ENCODE results near the gene ZCCHC7. TPM values are rescaled to one million over a fixed set of nuclear protein-coding genes. Genes with fewer than 3 reads are reported as not detected.
"Not testable (repeated sequence)": the region's sequence is repeated elsewhere in the genome, so short reads cannot be mapped to it uniquely, and the experiment has no call there.

The ZCCHC7 gene
- total RNA-seq, 1 donor: 68.4 TPM

DNA sequence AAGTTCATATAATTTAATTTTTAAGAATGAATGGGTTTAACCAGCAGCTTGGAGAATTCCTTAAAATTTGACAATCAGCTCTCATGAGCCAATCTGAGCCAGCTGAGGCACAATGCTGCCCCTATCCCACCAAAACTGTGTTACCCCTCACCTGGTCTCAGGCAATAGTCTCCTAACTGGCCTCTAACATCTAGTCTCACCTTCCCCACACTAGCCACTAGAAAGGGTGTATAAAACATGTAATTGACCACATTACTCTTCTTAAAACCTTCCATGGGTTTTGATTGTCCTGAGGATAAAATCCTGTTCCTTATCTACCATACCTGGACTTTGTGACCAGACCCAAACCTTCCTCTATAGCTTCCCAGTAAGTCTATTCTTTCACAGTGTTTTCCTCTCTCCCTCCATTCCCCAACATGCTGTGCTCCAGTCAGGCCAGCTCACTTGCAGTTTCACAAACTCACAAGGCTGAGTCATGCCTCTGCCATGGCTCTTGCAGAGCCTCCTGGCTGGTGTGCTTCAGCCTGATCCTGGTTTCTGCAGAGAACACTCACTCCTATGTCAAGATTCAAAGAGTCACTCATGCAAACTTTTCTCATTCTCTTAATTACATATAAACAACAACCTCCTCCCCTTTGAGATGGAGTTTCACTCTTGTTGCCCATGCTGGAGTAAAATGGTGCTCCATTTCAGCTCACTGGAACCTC, 16.0 kb upstream of the ZCCHC7 start:
- no peak overlapping the region for H3K4me3 ChIP-seq (ENCODE audit: low read length)
- peaks cover 15% of the 10 kb centered on the region for H3K4me1 ChIP-seq (ENCODE audit: insufficient read depth, low read length)
- H3K9me3 ChIP-seq (ENCODE audit: low read depth, low read length): no peaks in the 10 kb centered on the region
- no peaks in the 10 kb centered on the region for H3K27me3 ChIP-seq (ENCODE audit: insufficient read depth, low read length)

DNA sequence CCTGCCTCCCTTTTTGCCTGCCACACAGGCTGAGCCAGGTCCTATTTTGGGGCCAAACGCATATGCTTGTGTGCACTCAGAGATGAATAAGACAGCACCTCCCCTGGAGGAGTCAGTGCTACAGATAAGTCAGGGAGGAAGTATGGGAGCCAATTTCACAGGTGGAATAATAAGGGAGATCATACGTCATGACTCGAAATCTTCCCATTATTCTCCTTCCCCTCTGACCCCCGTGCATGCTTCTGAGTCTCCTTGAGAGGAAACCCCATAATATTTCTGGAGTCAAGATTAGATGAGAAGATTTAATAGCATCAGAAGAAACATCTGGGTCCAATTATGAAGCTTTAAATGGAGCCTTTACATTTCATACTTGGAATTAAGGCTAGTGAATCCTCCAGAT, 15.1 kb upstream of the ZCCHC7 start:
- Histone ChIP-seq H3K4me3 (ENCODE audit: low read length) (no peak overlapping the region), H3K4me1 (ENCODE audit: insufficient read depth, low read length) (peaks cover 15% of the 10 kb centered on the region), H3K27me3 (ENCODE audit: insufficient read depth, low read length) (no peaks in the 10 kb centered on the region), H3K9me3 (ENCODE audit: low read depth, low read length) (no peaks in the 10 kb centered on the region)

DNA sequence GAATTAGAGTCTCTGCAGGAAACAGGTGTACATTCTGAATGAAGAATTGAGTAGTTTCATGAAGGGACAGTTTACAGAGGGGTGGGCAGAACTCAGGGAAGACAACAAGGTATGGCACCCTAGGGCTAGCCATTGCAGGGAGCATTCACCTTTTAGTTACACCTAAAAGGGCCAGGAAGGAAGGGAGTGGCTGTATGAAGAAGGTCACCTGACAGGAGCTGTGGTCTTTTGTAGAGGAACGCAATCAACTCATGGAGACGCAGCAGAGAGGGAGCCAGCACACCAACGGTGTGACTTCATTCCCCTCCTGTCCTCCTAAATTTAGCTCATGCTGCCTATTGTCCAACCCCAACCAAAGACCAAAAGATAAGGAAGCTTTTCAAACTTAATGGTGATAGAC, 12.7 kb upstream of the ZCCHC7 start:
- H3K9me3 ChIP-seq (ENCODE audit: low read depth, low read length): no peaks in the 10 kb centered on the region
- H3K4me3 ChIP-seq (ENCODE audit: low read length): no peak overlapping the region
- peaks cover 11% of the 10 kb centered on the region for H3K4me1 ChIP-seq (ENCODE audit: insufficient read depth, low read length)
- no peaks in the 10 kb centered on the region for H3K27me3 ChIP-seq (ENCODE audit: insufficient read depth, low read length)

DNA sequence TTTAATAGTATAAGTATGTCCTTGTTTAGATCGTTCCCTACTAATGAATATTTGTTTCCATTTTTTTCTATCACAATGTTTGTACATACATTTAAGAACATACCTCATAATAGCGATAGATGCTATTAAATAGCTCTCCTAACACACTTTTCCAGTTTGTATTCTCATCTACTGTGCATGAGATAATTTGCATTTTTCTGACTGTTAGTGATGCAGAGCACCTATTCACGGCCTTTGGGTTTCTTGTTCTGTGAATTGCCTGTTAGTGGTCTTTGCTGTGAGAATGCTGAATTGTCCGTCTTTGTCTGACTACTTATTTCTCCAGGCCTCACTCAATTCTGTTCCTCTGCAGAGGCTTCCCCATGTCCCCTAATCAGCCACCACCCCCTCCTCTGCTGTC, 5.9 kb upstream of the ZCCHC7 start:
- H3K4me1 ChIP-seq (ENCODE audit: insufficient read depth, low read length); H3K4me3 ChIP-seq (ENCODE audit: low read length); H3K9me3 ChIP-seq (ENCODE audit: low read depth, low read length); H3K27me3 ChIP-seq (ENCODE audit: insufficient read depth, low read length): not testable (repeated sequence)

DNA sequence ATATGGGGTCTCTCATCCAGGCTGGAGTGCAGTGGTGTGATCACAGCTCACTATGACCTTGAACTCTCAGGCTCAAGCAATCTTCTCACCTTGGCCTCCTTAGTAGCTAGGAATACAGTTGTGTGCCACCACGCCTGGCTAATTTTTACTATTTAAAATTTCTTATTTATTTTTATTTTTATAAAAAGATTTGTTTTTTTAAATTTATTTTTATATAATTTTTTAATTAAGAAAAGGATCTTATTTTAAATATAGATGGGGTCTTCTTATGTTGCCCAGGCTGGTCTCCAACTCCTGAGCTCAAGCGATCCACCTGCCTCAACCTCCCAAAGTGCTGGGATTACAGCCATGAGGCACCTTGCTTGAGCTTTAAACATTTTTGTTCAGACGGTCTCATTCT, 2.4 kb upstream of the ZCCHC7 start:
- Histone ChIP-seq H3K4me3 (ENCODE audit: low read length) (no peak overlapping the region), H3K27me3 (ENCODE audit: insufficient read depth, low read length) (no peaks in the 10 kb centered on the region), H3K9me3 (ENCODE audit: low read depth, low read length) (no peaks in the 10 kb centered on the region), H3K4me1 (ENCODE audit: insufficient read depth, low read length) (peaks cover 17% of the 10 kb centered on the region)

DNA sequence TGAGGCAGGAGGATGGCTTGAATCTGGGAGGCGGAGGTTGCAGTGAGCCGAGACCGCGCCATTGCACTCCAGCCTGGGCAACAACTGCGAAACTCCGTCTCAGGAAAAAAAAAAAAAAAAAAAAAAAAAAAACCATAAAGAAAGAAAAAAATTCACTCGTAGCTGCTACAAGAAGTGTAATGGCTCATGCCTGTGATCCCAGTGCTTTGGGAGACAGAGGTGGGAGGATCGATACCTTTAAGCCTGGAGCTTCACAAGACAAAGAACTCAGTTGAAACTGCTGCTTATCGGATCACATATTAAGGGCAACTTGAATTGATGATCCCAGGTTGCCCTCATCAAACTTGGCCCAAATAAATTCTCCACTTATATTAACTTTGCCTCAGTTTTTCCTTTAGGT, 1.0 kb upstream of the ZCCHC7 start:
- Histone ChIP-seq H3K4me1 (ENCODE audit: insufficient read depth, low read length) (peaks cover 17% of the 10 kb centered on the region), H3K4me3 (ENCODE audit: low read length) (no peak overlapping the region), H3K27me3 (ENCODE audit: insufficient read depth, low read length) (no peaks in the 10 kb centered on the region), H3K9me3 (ENCODE audit: low read depth, low read length) (no peaks in the 10 kb centered on the region)

DNA sequence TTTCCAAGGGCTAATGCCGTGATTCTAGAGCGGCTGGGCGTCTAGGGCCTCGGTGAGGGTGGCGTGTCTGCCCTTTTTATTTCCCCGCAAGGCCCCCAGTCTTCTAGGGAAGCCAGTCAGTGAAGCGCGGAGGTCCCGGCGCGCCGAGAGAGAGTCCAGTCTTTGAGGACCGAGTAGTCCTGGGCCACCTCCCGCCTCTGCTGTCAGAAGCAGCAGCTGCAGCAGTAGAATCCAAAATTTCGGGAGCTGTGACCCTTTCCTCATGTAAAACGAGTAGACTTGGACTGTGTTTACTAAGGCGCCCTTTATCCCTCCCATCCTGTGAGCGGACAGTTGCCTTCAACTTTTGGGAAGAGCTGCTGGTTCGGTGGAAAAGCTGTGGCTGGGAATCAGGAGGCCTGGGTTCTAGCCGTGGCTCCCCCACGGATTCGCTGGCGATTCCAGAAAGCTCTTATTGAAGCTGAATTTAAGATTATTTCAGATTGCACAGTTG, 515 bp downstream of the ZCCHC7 start:
- not testable (repeated sequence) for H3K27me3 ChIP-seq (ENCODE audit: insufficient read depth, low read length); H3K9me3 ChIP-seq (ENCODE audit: low read depth, low read length)
- Histone ChIP-seq H3K4me3 (ENCODE audit: low read length) (peak overlapping the region; percentile 96), H3K4me1 (ENCODE audit: insufficient read depth, low read length) (peaks cover 21% of the 10 kb centered on the region)

DNA sequence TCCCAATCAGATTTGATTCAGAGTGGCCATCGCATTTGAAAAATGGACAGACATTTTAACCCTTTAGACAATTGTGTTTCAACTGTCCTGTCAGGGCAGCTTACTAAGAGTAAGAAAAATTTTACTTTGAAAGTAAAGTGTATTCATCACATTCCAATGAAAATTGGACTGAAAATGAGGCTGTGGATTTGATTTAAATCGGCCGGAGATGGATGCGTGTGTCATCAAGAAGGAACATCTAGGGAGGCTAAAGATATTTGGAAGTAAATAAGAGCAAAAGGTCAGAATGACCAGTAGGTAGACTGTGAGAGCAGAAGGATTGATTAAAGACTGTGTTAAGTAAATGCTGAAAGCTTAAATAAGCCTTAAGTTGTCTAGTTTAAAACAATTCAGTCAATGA, 1.5 kb downstream of the ZCCHC7 start:
- Histone ChIP-seq H3K9me3 (ENCODE audit: low read depth, low read length) (no peaks in the 10 kb centered on the region), H3K4me3 (ENCODE audit: low read length) (no peak overlapping the region), H3K4me1 (ENCODE audit: insufficient read depth, low read length) (peaks cover 28% of the 10 kb centered on the region), H3K27me3 (ENCODE audit: insufficient read depth, low read length) (no peaks in the 10 kb centered on the region)

DNA sequence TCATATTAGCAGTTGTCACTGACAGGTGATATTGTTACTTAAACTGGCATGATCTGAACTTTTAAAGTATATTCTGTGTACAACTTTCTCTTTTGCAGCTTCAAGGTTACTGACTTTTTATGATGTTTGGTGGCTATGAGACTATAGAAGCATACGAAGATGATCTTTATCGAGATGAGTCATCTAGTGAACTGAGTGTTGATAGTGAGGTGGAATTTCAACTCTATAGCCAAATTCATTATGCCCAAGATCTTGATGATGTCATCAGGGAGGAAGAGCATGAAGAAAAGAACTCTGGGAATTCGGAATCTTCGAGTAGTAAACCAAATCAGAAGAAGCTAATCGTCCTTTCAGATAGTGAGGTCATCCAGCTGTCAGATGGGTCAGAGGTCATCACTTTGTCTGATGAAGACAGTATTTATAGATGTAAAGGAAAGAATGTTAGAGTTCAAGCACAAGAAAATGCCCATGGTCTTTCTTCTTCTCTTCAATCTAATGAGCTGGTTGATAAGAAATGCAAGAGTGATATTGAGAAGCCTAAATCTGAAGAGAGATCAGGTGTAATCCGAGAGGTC, 5.9 kb downstream of the ZCCHC7 start:
- Histone ChIP-seq H3K27me3 (ENCODE audit: insufficient read depth, low read length) (no peaks in the 10 kb centered on the region), H3K4me1 (ENCODE audit: insufficient read depth, low read length) (peaks cover 28% of the 10 kb centered on the region), H3K9me3 (ENCODE audit: low read depth, low read length) (no peaks in the 10 kb centered on the region), H3K4me3 (ENCODE audit: low read length) (no peak overlapping the region)

- Histone ChIP-seq H3K4me3 (ENCODE audit: low read length) (no peak overlapping the region), H3K4me1 (ENCODE audit: insufficient read depth, low read length) (peaks cover 24% of the 10 kb centered on the region), H3K27me3 (ENCODE audit: insufficient read depth, low read length) (no peaks in the 10 kb centered on the region), H3K9me3 (ENCODE audit: low read depth, low read length) (no peaks in the 10 kb centered on the region)
These were observed 6.6 kb downstream of the ZCCHC7 start for GRCh38 chr9:37127018-37127417.

DNA sequence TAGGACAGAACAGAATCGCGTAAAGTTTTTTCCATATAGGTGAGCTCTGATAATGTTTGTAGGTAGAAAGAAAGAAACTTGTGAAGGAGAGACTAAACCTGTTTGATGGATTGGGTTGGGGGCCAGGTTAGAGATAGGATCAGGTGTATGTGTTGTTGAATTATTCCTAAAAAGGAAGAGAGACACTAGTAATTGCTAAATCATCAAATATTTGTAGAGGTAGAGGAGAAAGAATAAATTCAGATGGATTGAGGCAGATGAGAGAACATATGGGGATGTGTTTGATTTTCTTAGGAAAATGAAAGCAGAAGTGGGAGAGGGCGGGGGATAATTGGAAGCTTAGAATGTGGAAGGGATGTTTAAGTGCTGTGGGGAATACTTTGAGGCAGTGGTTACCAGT, 7.7 kb downstream of the ZCCHC7 start:
- Histone ChIP-seq H3K4me1 (ENCODE audit: insufficient read depth, low read length) (peaks cover 24% of the 10 kb centered on the region), H3K9me3 (ENCODE audit: low read depth, low read length) (no peaks in the 10 kb centered on the region), H3K4me3 (ENCODE audit: low read length) (no peak overlapping the region)

DNA sequence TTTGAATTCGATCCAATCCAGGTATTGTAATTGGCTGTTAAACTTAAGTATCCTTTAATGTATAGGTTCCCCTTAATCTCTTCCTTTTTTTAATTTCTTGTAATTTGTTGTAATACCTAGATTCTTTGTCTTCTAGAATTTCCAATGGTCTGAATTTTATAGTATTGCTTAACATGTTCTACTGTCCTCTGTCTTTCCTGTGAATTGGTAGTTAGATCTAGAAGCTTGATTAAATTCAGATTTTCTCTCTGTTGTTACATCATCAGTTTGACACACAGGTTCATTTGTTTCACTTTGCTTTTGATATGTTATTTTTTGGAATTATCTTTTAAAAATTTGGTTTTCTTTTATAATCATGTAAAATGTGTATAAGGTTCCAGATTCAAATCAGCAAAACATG, 13.8 kb downstream of the ZCCHC7 start:
- Histone ChIP-seq H3K27me3 (ENCODE audit: insufficient read depth, low read length) (no peaks in the 10 kb centered on the region), H3K4me3 (ENCODE audit: low read length) (no peak overlapping the region), H3K9me3 (ENCODE audit: low read depth, low read length) (no peaks in the 10 kb centered on the region), H3K4me1 (ENCODE audit: insufficient read depth, low read length) (peaks cover 6% of the 10 kb centered on the region)

More for the DNA sequence above, 7.7 kb downstream of the ZCCHC7 start:
- H3K27me3 ChIP-seq (ENCODE audit: insufficient read depth, low read length): no peaks in the 10 kb centered on the region

- H3K4me1 ChIP-seq (ENCODE audit: insufficient read depth, low read length): peaks cover 7% of the 10 kb centered on the region
- H3K27me3 ChIP-seq (ENCODE audit: insufficient read depth, low read length): no peaks in the 10 kb centered on the region
- no peaks in the 10 kb centered on the region for H3K9me3 ChIP-seq (ENCODE audit: low read depth, low read length)
- H3K4me3 ChIP-seq (ENCODE audit: low read length): no peak overlapping the region
These were observed 20.6 kb downstream of the ZCCHC7 start for GRCh38 chr9:37141015-37141414.

DNA sequence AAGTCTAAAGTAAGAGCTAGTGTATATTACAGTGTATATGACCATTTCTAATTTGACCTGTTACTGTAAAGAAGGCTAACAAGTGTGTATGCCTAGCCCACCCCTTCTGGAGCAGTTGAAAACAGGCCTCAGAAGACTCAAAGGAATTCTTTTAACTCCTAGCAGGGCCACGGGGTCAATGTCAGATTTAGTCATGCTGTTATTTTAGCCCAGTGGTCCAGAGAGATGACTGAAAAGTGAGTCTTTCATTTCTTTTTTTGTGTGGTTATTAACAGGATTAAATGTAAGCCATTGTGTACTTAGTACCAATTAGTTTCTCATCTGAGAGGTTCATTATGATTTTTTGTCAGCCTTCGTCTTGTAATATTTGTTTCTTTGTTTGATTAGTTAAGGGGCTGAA, 24.4 kb downstream of the ZCCHC7 start:
- Histone ChIP-seq H3K27me3 (ENCODE audit: insufficient read depth, low read length) (no peaks in the 10 kb centered on the region), H3K4me1 (ENCODE audit: insufficient read depth, low read length) (peaks cover 8% of the 10 kb centered on the region), H3K9me3 (ENCODE audit: low read depth, low read length) (no peaks in the 10 kb centered on the region), H3K4me3 (ENCODE audit: low read length) (no peak overlapping the region)

GRCh38 chr9:37146410-37146809, 26.0 kb downstream of the ZCCHC7 start:
- Histone ChIP-seq H3K9me3 (ENCODE audit: low read depth, low read length) (no peaks in the 10 kb centered on the region), H3K27me3 (ENCODE audit: insufficient read depth, low read length) (no peaks in the 10 kb centered on the region), H3K4me1 (ENCODE audit: insufficient read depth, low read length) (peaks cover 9% of the 10 kb centered on the region), H3K4me3 (ENCODE audit: low read length) (no peak overlapping the region)

GRCh38 chr9:37148181-37148580, 27.8 kb downstream of the ZCCHC7 start:
- Histone ChIP-seq H3K4me1 (ENCODE audit: insufficient read depth, low read length) (peaks cover 9% of the 10 kb centered on the region), H3K4me3 (ENCODE audit: low read length) (no peak overlapping the region), H3K27me3 (ENCODE audit: insufficient read depth, low read length) (no peaks in the 10 kb centered on the region), H3K9me3 (ENCODE audit: low read depth, low read length) (no peaks in the 10 kb centered on the region)

Data from mononuclear cell (primary cell).